Endothelial cell (in vitro differentiated cells): ENCODE results near the gene CLC. TPM values are rescaled to one million over a fixed set of nuclear protein-coding genes. Genes with fewer than 3 reads are reported as not detected.

Source experiments
- DNase-seq: peaks from one replicate; pipeline ENCODE4 v3.0.0; 2021; ENCODE audit warnings: low spot score
- H3K27ac Mint-ChIP-seq: one replicate; pipeline ENCODE4 v1.8.0; 2021; ENCODE audit warnings: mixed read lengths, inconsistent platforms; ENCODE audit not compliant: unreplicated experiment
- H3K27me3 Mint-ChIP-seq: one replicate; pipeline ENCODE4 v1.8.0; 2021; ENCODE audit warnings: mild to moderate bottlenecking, moderate library complexity, mixed read lengths, inconsistent platforms; ENCODE audit not compliant: unreplicated experiment
- H3K36me3 Mint-ChIP-seq: one replicate; pipeline ENCODE4 v1.8.0; 2021; ENCODE audit warnings: mild to moderate bottlenecking, low read depth, mixed read lengths, inconsistent platforms; ENCODE audit not compliant: unreplicated experiment
- H3K4me1 Mint-ChIP-seq: one replicate; pipeline ENCODE4 v1.8.0; 2021; ENCODE audit warnings: mild to moderate bottlenecking, mixed read lengths, inconsistent platforms; ENCODE audit not compliant: unreplicated experiment
- H3K4me3 Mint-ChIP-seq: one replicate; pipeline ENCODE4 v1.8.0; 2021; ENCODE audit warnings: mild to moderate bottlenecking, mixed read lengths, inconsistent platforms; ENCODE audit not compliant: unreplicated experiment
- H3K9me3 Mint-ChIP-seq: one replicate; pipeline ENCODE4 v1.8.0; 2021; ENCODE audit warnings: mixed read lengths, inconsistent platforms; ENCODE audit not compliant: unreplicated experiment
- total RNA-seq: library from RNA; stranded (reverse); fragmentation: NEBNext Ultra II Directional; extraction: Animal tissue kit (Norgen Biotek cat#: 25700); gene quantifications from one replicate; pipeline ENCODE4 v1.2.1, GENCODE V29; 2021; ENCODE audit not compliant: unreplicated experiment
- TF ChIP-seq, protein P1 (sequence below): fragments of 200-600 bp; sonication (generic); IDR thresholded peaks from one replicate; pipeline ENCODE4 v1.5.0; 2021; ENCODE audit warnings: antibody characterized with exemption; ENCODE audit not compliant: unreplicated experiment

Gene CLC
- total RNA-seq, 1 donor from 2014 or later: not detected

DNA sequence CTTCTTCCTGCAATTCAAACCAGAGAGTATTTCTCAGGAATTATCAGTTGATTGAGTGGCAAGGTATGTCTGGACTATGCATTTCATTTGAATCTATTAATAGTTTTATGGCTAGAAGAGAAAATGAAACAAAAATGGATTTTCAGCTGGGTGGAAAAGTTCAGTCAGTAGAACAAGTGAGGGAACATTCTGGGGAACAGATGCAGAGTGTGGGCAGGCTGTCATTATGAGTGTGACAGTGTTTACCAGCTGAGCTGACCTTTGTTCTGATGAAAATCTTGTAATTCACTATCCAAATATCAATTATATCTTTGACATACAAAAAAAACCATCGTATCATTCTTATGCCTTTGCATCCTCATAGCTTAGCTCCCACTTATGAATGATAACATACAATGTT, 2.6 kb upstream of the CLC start:
- H3K4me1 Mint-ChIP-seq: no peaks in the 10 kb centered on the region
- H3K9me3 Mint-ChIP-seq: no peaks in the 10 kb centered on the region
- H3K27ac Mint-ChIP-seq: no peak overlapping the region
- H3K36me3 Mint-ChIP-seq: no peaks in the 10 kb centered on the region
- no peak overlapping the region for H3K4me3 Mint-ChIP-seq
- no peaks in the 10 kb centered on the region for H3K27me3 Mint-ChIP-seq
- TF ChIP-seq, protein P1, sequence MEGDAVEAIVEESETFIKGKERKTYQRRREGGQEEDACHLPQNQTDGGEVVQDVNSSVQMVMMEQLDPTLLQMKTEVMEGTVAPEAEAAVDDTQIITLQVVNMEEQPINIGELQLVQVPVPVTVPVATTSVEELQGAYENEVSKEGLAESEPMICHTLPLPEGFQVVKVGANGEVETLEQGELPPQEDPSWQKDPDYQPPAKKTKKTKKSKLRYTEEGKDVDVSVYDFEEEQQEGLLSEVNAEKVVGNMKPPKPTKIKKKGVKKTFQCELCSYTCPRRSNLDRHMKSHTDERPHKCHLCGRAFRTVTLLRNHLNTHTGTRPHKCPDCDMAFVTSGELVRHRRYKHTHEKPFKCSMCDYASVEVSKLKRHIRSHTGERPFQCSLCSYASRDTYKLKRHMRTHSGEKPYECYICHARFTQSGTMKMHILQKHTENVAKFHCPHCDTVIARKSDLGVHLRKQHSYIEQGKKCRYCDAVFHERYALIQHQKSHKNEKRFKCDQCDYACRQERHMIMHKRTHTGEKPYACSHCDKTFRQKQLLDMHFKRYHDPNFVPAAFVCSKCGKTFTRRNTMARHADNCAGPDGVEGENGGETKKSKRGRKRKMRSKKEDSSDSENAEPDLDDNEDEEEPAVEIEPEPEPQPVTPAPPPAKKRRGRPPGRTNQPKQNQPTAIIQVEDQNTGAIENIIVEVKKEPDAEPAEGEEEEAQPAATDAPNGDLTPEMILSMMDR: no peak
- no peak for DNase-seq

DNA sequence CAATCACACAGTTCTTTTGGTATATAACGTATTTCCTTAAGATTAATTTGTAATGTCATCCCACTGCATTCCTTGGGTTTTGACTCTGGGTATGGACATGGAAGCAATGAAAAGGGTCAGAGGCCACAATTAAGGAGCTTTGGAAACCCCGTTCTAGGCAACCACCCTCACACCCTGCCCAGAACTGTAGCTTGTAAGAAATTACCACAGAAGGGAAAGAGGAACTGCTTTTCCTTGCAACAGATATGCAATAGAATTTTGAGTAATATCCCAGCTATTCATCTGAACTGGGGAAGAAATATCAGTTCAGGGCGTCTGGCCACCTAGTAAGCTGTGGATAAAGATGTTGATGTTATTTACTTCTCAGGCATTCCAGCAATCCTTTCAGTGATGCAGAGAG, 985 bp upstream of the CLC start:
- Mint-ChIP-seq H3K27ac (no peak overlapping the region), H3K27me3 (no peaks in the 10 kb centered on the region), H3K36me3 (no peaks in the 10 kb centered on the region), H3K4me1 (no peaks in the 10 kb centered on the region), H3K4me3 (no peak overlapping the region), H3K9me3 (no peaks in the 10 kb centered on the region)
- DNase-seq: no peak
- TF ChIP-seq, protein P1: no peak

DNA sequence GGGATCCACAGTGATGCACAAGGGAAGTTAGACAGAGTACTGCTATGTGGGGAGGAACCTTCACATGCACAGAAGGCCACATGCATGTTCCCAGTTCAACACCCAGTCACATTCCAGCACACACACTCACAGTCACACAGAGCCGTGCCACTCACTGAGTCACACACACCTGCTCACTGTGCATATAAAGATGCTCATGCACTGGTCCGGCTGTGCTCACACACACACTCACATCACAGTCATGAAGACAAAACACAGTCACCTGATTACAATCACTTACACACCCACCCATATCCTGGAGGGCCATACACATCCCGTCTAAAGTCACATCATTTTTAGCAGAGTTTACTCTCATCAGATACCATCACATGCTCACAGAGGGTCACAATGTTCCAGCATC, 478 bp downstream of the CLC start:
- no peaks in the 10 kb centered on the region for H3K27me3 Mint-ChIP-seq
- no peaks in the 10 kb centered on the region for H3K4me1 Mint-ChIP-seq
- TF ChIP-seq, protein P1: no peak
- no peak for DNase-seq
- H3K4me3 Mint-ChIP-seq: no peak overlapping the region
- no peaks in the 10 kb centered on the region for H3K36me3 Mint-ChIP-seq
- H3K27ac Mint-ChIP-seq: no peak overlapping the region
- H3K9me3 Mint-ChIP-seq: no peaks in the 10 kb centered on the region

DNA sequence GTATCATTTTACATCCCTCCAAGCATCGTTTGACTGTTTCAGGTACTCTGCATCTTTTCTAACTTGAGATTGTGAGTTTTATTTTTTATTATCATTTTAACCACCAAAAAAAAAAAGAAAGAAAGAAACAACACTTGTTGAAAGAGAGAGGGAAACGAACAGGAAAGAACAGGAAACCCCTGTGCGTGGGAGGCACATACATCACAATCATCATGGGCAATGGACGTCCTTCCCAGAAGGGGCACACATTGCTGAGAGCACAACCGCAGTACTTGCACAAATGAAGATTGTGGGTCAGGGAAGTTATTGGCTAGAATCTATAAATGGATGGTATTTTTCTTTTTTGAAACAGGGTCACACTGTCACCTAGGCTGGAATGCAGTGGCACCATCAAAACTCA, 1.7 kb downstream of the CLC start:
- Mint-ChIP-seq H3K4me3 (no peak overlapping the region), H3K36me3 (no peaks in the 10 kb centered on the region), H3K9me3 (no peaks in the 10 kb centered on the region), H3K27me3 (no peaks in the 10 kb centered on the region), H3K4me1 (no peaks in the 10 kb centered on the region), H3K27ac (no peak overlapping the region)
- no peak for DNase-seq
- TF ChIP-seq, protein P1: no peak

DNA sequence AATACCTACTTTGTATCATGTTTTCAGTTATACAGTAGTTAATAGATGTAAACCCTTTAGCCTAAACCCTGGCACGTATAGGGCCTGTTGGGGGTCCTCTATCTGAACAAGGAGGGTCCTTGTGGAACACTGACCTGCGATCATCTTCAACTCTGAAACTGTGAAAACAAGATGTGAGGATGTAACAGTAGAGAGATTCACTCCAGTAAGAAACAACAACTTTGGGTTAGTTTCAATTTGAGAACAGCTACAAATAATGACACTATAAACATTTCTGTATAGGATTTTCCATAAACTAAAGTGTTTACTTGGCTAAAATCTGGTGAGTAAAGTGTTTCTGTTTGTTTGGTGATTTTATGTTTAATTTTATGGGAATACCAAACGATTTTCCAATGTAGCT, 2.1 kb downstream of the CLC start:
- no peak overlapping the region for H3K27ac Mint-ChIP-seq
- H3K4me3 Mint-ChIP-seq: no peak overlapping the region
- no peak for DNase-seq
- H3K27me3 Mint-ChIP-seq: no peaks in the 10 kb centered on the region
- TF ChIP-seq, protein P1: no peak
- no peaks in the 10 kb centered on the region for H3K4me1 Mint-ChIP-seq
- no peaks in the 10 kb centered on the region for H3K36me3 Mint-ChIP-seq
- no peaks in the 10 kb centered on the region for H3K9me3 Mint-ChIP-seq
